Inferior parietal cortex (tissue), 1 donor: ENCODE results near the gene SELENON.

ENCODE experiments used
- DNase-seq: peaks from one replicate; pipeline ENCODE4 v3.0.0-alpha.2; 2016; ENCODE audit errors: extremely low spot score

Gene SELENON

GRCh38 chr1:25809283-25809926 is 9.4 kb downstream of the SELENON start:
- no peak for DNase-seq

- DNase-seq: no peak
Observed at GRCh38 chr1:25809929-25810328, 9.9 kb downstream of the SELENON start.

GRCh38 chr1:25810341-25811299 is 10.6 kb downstream of the SELENON start:
- peak; percentile 54 for DNase-seq

GRCh38 chr1:25811384-25812082 is 11.5 kb downstream of the SELENON start:
- DNase-seq: no peak

- no peak for DNase-seq
Observed at GRCh38 chr1:25813071-25813733, 13.2 kb downstream of the SELENON start.

GRCh38 chr1:25813734-25814471 is 13.9 kb downstream of the SELENON start:
- no peak for DNase-seq

GRCh38 chr1:25814549-25815087 is 14.6 kb downstream of the SELENON start:
- DNase-seq: no peak

GRCh38 chr1:25815208-25816111 is 15.5 kb downstream of the SELENON start:
- no peak for DNase-seq

GRCh38 chr1:25816112-25816718 is 16.2 kb downstream of the SELENON start:
- DNase-seq: no peak

GRCh38 chr1:25817840-25818501 is 18.0 kb downstream of the SELENON start:
- DNase-seq: no peak

GRCh38 chr1:25818569-25818968 is 18.6 kb downstream of the SELENON start:
- no peak for DNase-seq

GRCh38 chr1:25819491-25820246 is 19.7 kb downstream of the SELENON start, which contains the start of gene MTFR1L:
Gene MTFR1L (plus strand): TSS chr1:25819954. CDS start chr1:25823105, 3,151 bp downstream.
- DNase-seq: peak; percentile 86

GRCh38 chr1:25820247-25821111 is 20.5 kb downstream of the SELENON start:
- peak; percentile 43 for DNase-seq

- DNase-seq: no peak
Observed at GRCh38 chr1:25821112-25821476, 21.1 kb downstream of the SELENON start.

- no peak for DNase-seq
Observed at GRCh38 chr1:25821630-25822091, 21.7 kb downstream of the SELENON start.

- DNase-seq: no peak
Observed at GRCh38 chr1:25825605-25826004, 25.6 kb downstream of the SELENON start.

GRCh38 chr1:25826571-25826970 is 26.6 kb downstream of the SELENON start:
- no peak for DNase-seq
